WTC11 (cell line): Measurements from ENCODE around the gene OSBPL10.

Experiments used
- ATF1 ChIP-seq: sonication (generic); formaldehyde crosslinking; IDR thresholded peaks from 2 replicates; pipeline ENCODE4 v1.8.1; 2023; ENCODE audit warnings: mild to moderate bottlenecking, moderate library complexity, missing genetic modification reagents
- ATF3 ChIP-seq: sonication (generic); formaldehyde crosslinking; conservative IDR thresholded peaks from 2 replicates; pipeline ENCODE4 v1.8.1; 2022; ENCODE audit warnings: mild to moderate bottlenecking, missing genetic modification reagents
- ATF6 ChIP-seq: sonication (generic); formaldehyde crosslinking; IDR thresholded peaks from 2 replicates; pipeline ENCODE4 v1.8.1; 2023; ENCODE audit warnings: mild to moderate bottlenecking, missing genetic modification reagents
- FOXK1 ChIP-seq: sonication (generic); formaldehyde crosslinking; IDR thresholded peaks from 2 replicates; pipeline ENCODE4 v1.8.0; 2022; ENCODE audit warnings: mild to moderate bottlenecking, moderate library complexity, missing genetic modification reagents
- PRRX2 ChIP-seq: fragments of 250-450 bp; sonication (Bioruptor Pico); IDR thresholded peaks from 2 replicates; pipeline ENCODE4 v1.8.0; 2021; ENCODE audit warnings: mild to moderate bottlenecking
- ZBTB43 ChIP-seq: sonication (generic); formaldehyde crosslinking; IDR thresholded peaks from 2 replicates; pipeline ENCODE4 v1.8.1; 2023; ENCODE audit warnings: mild to moderate bottlenecking, missing genetic modification reagents
- ZNF263 ChIP-seq: sonication (generic); formaldehyde crosslinking; IDR thresholded peaks from 2 replicates; pipeline ENCODE4 v1.8.1; 2022; ENCODE audit warnings: low read depth, mild to moderate bottlenecking, moderate library complexity, missing genetic modification reagents
- ZNF671 ChIP-seq: fragments of 250-450 bp; sonication (Bioruptor Pico); IDR thresholded peaks from 2 replicates; pipeline ENCODE4 v1.8.0; 2021; ENCODE audit warnings: mild to moderate bottlenecking
- TF ChIP-seq, protein P1 (sequence below): fragments of 200-600 bp; IDR thresholded peaks from 2 replicates; pipeline ENCODE4 v1.8.0; 2022; ENCODE audit warnings: antibody characterized with exemption
- TF ChIP-seq, protein P2 (sequence below): sonication (generic); formaldehyde crosslinking; IDR thresholded peaks from 2 replicates; pipeline ENCODE4 v1.8.0; 2023; ENCODE audit warnings: missing genetic modification reagents
- TF ChIP-seq, protein P3 (sequence below): sonication (generic); formaldehyde crosslinking; IDR thresholded peaks from 2 replicates; pipeline ENCODE4 v1.8.1; 2022; ENCODE audit warnings: low read depth, missing genetic modification reagents, borderline replicate concordance

DNA sequence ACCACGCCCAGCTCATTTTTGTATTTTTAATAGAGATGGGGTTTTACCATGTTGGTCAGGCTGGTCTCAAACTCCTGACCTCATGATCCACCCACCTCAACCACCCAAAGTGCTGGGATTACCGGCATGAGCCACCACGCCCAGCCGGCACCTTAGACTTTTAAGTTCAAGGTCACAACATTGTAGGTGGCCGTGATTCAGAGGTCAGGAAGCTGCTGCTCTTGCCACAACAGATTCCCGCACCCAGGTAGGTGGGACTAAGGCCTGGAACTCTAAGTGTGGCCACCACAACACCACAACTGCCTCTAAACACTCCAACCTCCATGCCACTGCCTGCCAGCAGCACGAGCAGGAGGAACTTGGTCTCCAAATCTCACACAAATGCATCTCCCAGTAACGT lies 251.5 kb downstream of the OSBPL10 start:
- TF ChIP-seq ZBTB43 (CRISPR knock-in tag) (no peak), ATF6 (CRISPR knock-in tag) (no peak), ATF1 (CRISPR knock-in tag) (no peak), ZNF263 (CRISPR knock-in tag) (no peak), ATF3 (CRISPR knock-in tag) (no peak), PRRX2 (CRISPR knock-in tag) (no peak), FOXK1 (no peak), ZNF671 (no peak)
- TF ChIP-seq, protein P1, sequence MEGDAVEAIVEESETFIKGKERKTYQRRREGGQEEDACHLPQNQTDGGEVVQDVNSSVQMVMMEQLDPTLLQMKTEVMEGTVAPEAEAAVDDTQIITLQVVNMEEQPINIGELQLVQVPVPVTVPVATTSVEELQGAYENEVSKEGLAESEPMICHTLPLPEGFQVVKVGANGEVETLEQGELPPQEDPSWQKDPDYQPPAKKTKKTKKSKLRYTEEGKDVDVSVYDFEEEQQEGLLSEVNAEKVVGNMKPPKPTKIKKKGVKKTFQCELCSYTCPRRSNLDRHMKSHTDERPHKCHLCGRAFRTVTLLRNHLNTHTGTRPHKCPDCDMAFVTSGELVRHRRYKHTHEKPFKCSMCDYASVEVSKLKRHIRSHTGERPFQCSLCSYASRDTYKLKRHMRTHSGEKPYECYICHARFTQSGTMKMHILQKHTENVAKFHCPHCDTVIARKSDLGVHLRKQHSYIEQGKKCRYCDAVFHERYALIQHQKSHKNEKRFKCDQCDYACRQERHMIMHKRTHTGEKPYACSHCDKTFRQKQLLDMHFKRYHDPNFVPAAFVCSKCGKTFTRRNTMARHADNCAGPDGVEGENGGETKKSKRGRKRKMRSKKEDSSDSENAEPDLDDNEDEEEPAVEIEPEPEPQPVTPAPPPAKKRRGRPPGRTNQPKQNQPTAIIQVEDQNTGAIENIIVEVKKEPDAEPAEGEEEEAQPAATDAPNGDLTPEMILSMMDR, result no peak
- TF ChIP-seq, protein P2, sequence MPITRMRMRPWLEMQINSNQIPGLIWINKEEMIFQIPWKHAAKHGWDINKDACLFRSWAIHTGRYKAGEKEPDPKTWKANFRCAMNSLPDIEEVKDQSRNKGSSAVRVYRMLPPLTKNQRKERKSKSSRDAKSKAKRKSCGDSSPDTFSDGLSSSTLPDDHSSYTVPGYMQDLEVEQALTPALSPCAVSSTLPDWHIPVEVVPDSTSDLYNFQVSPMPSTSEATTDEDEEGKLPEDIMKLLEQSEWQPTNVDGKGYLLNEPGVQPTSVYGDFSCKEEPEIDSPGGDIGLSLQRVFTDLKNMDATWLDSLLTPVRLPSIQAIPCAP (CRISPR knock-in tag), result no peak
- TF ChIP-seq, protein P3, sequence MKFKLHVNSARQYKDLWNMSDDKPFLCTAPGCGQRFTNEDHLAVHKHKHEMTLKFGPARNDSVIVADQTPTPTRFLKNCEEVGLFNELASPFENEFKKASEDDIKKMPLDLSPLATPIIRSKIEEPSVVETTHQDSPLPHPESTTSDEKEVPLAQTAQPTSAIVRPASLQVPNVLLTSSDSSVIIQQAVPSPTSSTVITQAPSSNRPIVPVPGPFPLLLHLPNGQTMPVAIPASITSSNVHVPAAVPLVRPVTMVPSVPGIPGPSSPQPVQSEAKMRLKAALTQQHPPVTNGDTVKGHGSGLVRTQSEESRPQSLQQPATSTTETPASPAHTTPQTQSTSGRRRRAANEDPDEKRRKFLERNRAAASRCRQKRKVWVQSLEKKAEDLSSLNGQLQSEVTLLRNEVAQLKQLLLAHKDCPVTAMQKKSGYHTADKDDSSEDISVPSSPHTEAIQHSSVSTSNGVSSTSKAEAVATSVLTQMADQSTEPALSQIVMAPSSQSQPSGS (CRISPR knock-in tag), result no peak
